HUES48 (cell line): Measurements from ENCODE around the gene NPNT.

Source experiments
- H3K27ac ChIP-seq: one replicate; pipeline ENCODE4 v1.7.0; 2013; ENCODE audit warnings: low read depth, low read length, inconsistent platforms
- H3K27me3 ChIP-seq: 2 replicates; pipeline ENCODE4 v1.6.1; 2013; ENCODE audit warnings: mild to moderate bottlenecking, low read length; ENCODE audit not compliant: control insufficient read depth, insufficient read depth
- H3K36me3 ChIP-seq: 2 replicates; pipeline ENCODE4 v1.6.1; 2013; ENCODE audit warnings: low read length; ENCODE audit not compliant: control insufficient read depth, insufficient read depth
- H3K4me1 ChIP-seq: 2 replicates; pipeline ENCODE4 v1.6.1; 2013; ENCODE audit warnings: mild to moderate bottlenecking, low read length; ENCODE audit not compliant: control insufficient read depth, insufficient read depth
- H3K4me3 ChIP-seq: 2 replicates; pipeline ENCODE4 v1.5.1; 2013; ENCODE audit warnings: mild to moderate bottlenecking, low read depth, low read length
- H3K9ac ChIP-seq: 2 replicates; pipeline ENCODE4 v1.6.1; 2013; ENCODE audit warnings: mild to moderate bottlenecking, low read depth, low read length, moderate library complexity
- H3K9me3 ChIP-seq: 2 replicates; pipeline ENCODE4 v1.6.1; 2013; ENCODE audit warnings: low read length; ENCODE audit not compliant: control insufficient read depth, insufficient read depth

The NPNT gene

GRCh38 chr4:105950701-105951100 lies 55.4 kb downstream of the NPNT start:
- H3K4me3 ChIP-seq = no peak overlapping the region
- no peak overlapping the region for H3K27ac ChIP-seq
- no peaks in the 10 kb centered on the region for H3K27me3 ChIP-seq
- no peaks in the 10 kb centered on the region for H3K36me3 ChIP-seq
- H3K9me3 ChIP-seq = no peaks in the 10 kb centered on the region
- H3K4me1 ChIP-seq = no peaks in the 10 kb centered on the region
- no peak overlapping the region for H3K9ac ChIP-seq

GRCh38 chr4:105951198-105951597 lies 55.9 kb downstream of the NPNT start:
- Histone ChIP-seq H3K4me3 (no peak overlapping the region), H3K9ac (no peak overlapping the region), H3K27ac (no peak overlapping the region), H3K4me1 (no peaks in the 10 kb centered on the region), H3K9me3 (no peaks in the 10 kb centered on the region), H3K27me3 (no peaks in the 10 kb centered on the region), H3K36me3 (no peaks in the 10 kb centered on the region)

DNA sequence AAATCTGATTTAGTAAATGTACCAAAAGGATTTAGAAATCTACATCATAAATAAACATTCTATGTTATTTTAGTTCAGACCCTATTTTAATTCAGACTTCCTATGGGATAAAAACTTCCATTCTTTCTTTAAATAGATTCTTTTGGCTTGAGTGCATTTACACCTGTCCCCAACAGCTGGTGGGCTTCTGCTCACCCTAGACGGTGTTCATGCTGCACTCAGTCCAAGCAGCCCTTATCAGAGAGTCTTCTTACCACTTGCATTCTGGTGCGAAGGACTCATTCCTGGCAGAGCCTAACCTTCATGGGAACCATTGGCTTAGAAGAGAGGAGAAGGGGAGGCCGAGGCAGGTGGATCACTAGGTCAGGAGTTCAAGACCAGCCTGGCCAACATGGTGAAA lies 57.3 kb downstream of the NPNT start:
- Histone ChIP-seq H3K4me1 (0 out of 2 replicates have a peak, but pooled peaks cover 2% of the 10 kb centered on the region), H3K9me3 (no peaks in the 10 kb centered on the region), H3K36me3 (no peaks in the 10 kb centered on the region), H3K9ac (no peak overlapping the region), H3K27ac (no peak overlapping the region), H3K4me3 (no peak overlapping the region), H3K27me3 (no peaks in the 10 kb centered on the region)

- Histone ChIP-seq H3K4me3 (no peak overlapping the region), H3K27ac (no peak overlapping the region), H3K9me3 (no peaks in the 10 kb centered on the region), H3K27me3 (no peaks in the 10 kb centered on the region), H3K36me3 (no peaks in the 10 kb centered on the region), H3K4me1 (0 out of 2 replicates have a peak, but pooled peaks cover 6% of the 10 kb centered on the region), H3K9ac (no peak overlapping the region)
These were observed 61.3 kb downstream of the NPNT start for GRCh38 chr4:105956569-105956968.

DNA sequence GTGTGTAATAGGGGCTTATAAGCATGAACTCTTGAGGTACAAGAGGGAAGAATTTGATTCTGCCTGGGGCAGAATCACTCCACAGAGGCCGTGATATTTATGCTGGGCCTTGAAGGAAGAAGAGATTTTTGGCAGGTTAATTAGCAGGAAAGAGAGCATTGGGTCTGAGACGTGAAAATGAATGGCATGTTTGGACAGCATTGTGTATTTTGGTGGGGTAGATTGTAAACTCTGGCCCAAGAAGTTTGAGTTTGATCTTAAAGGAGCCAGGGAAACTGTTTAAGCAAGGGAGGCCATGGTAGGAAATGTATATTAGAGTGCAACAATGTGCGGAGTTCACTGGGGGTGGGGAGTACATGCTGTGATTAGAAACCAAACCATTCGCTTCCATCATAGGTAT lies 62.4 kb downstream of the NPNT start:
- 0 out of 2 replicates have a peak, but pooled peaks cover 6% of the 10 kb centered on the region for H3K4me1 ChIP-seq
- no peak overlapping the region for H3K27ac ChIP-seq
- H3K36me3 ChIP-seq = no peaks in the 10 kb centered on the region
- H3K4me3 ChIP-seq = no peak overlapping the region
- H3K9ac ChIP-seq = no peak overlapping the region
- H3K9me3 ChIP-seq = no peaks in the 10 kb centered on the region
- H3K27me3 ChIP-seq = no peaks in the 10 kb centered on the region

- H3K27ac ChIP-seq = no peak overlapping the region
- H3K27me3 ChIP-seq = no peaks in the 10 kb centered on the region
- H3K4me3 ChIP-seq = no peak overlapping the region
- no peak overlapping the region for H3K9ac ChIP-seq
- H3K36me3 ChIP-seq = no peaks in the 10 kb centered on the region
- peaks cover 24% of the 10 kb centered on the region for H3K4me1 ChIP-seq
- no peaks in the 10 kb centered on the region for H3K9me3 ChIP-seq
These were observed 68.5 kb downstream of the NPNT start for GRCh38 chr4:105963461-105964400.

GRCh38 chr4:105965183-105965800 lies 70.0 kb downstream of the NPNT start:
- no peak overlapping the region for H3K4me3 ChIP-seq
- H3K27me3 ChIP-seq = no peaks in the 10 kb centered on the region
- no peaks in the 10 kb centered on the region for H3K36me3 ChIP-seq
- peaks cover 24% of the 10 kb centered on the region for H3K4me1 ChIP-seq
- no peaks in the 10 kb centered on the region for H3K9me3 ChIP-seq
- H3K27ac ChIP-seq = no peak overlapping the region
- no peak overlapping the region for H3K9ac ChIP-seq

DNA sequence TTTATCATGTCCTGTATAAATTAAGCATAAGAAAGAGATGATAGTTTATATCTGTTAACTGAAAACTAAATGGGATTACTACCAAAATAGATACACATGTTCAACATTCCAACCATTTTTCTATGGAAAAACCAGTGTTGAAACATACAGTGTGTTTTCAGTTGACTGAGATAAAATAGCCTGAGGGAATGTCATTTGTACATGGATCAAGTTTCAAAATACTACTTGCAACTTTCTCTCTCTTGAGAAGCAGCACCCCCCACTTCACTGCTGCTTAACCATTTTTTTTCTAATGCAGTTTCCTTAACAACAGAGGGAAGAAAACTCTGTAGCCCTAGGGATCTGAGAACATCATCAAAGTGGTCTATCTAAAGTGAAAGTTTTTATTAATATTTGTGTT lies 70.8 kb downstream of the NPNT start:
- Histone ChIP-seq H3K4me3 (no peak overlapping the region), H3K27me3 (no peaks in the 10 kb centered on the region), H3K4me1 (peaks cover 24% of the 10 kb centered on the region), H3K27ac (no peak overlapping the region), H3K9ac (no peak overlapping the region), H3K36me3 (no peaks in the 10 kb centered on the region), H3K9me3 (no peaks in the 10 kb centered on the region)

DNA sequence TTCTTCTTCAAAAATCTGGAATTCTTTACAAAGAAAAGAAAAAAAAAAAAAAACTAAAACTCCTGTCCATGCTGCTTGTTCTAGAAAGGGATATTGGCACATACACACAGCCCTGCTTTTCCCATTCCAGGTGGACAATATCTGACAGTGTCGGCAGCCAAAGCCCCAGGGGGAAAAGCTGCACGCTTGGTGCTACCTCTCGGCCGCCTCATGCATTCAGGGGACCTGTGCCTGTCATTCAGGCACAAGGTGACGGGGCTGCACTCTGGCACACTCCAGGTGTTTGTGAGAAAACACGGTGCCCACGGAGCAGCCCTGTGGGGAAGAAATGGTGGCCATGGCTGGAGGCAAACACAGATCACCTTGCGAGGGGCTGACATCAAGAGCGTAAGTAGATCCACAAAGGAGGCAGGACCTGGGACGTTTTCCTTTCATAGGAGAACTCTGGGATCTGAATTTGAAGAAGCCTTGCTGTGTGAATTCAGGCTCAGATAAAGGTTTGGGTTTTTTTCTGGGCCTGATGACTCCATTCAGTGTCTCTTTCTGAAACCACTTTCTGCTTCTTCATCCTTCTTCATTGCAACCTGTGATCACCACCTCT lies 71.9 kb downstream of the NPNT start:
- no peaks in the 10 kb centered on the region for H3K27me3 ChIP-seq
- peaks cover 24% of the 10 kb centered on the region for H3K4me1 ChIP-seq
- no peaks in the 10 kb centered on the region for H3K36me3 ChIP-seq
- H3K4me3 ChIP-seq = no peak overlapping the region
- no peak overlapping the region for H3K27ac ChIP-seq
- no peak overlapping the region for H3K9ac ChIP-seq
- no peaks in the 10 kb centered on the region for H3K9me3 ChIP-seq

GRCh38 chr4:105969575-105969974 lies 74.3 kb downstream of the NPNT start:
- H3K27me3 ChIP-seq = no peaks in the 10 kb centered on the region
- H3K4me3 ChIP-seq = no peak overlapping the region
- H3K27ac ChIP-seq = no peak overlapping the region
- no peak overlapping the region for H3K9ac ChIP-seq
- H3K36me3 ChIP-seq = no peaks in the 10 kb centered on the region
- H3K4me1 ChIP-seq = peaks cover 41% of the 10 kb centered on the region
- H3K9me3 ChIP-seq = no peaks in the 10 kb centered on the region

- Histone ChIP-seq H3K4me1 (peaks cover 41% of the 10 kb centered on the region), H3K27ac (no peak overlapping the region), H3K36me3 (no peaks in the 10 kb centered on the region), H3K9ac (no peak overlapping the region), H3K4me3 (no peak overlapping the region), H3K9me3 (no peaks in the 10 kb centered on the region), H3K27me3 (no peaks in the 10 kb centered on the region)
These were observed 75.1 kb downstream of the NPNT start for GRCh38 chr4:105970371-105970770.
